SU-DHL-6 (cell line): ENCODE measurements around the gene DLG2.
"Not testable (repeated sequence)": the region's sequence is repeated elsewhere in the genome, so short reads cannot be mapped to it uniquely, and the experiment has no call there.

Experiments
- H2AFZ ChIP-seq: fragments of 200-600 bp; sonication (generic); 2 replicates; pipeline ENCODE4 v1.6.1; 2014; ENCODE audit warnings: low read depth, mild to moderate bottlenecking, moderate library complexity, mixed read lengths, antibody characterized with exemption, low read length; ENCODE audit not compliant: severe bottlenecking
- H3F3A ChIP-seq: fragments of 200-600 bp; shearing (Covaris generic); 2 replicates; pipeline ENCODE4 v1.6.0; 2016; ENCODE audit warnings: antibody characterized with exemption, mild to moderate bottlenecking; ENCODE audit not compliant: insufficient read depth
- H3K27ac ChIP-seq: fragments of 200-600 bp; sonication (generic); 2 replicates; pipeline ENCODE4 v1.5.1; 2016; ENCODE audit warnings: low read depth, mild to moderate bottlenecking, low read length, moderate library complexity, mixed read lengths
- H3K27me3 ChIP-seq: fragments of 200-600 bp; sonication (generic), shearing (Covaris generic); 2 replicates; pipeline ENCODE4 v1.6.0; 2014; ENCODE audit warnings: mild to moderate bottlenecking, low read length
- H3K36me3 ChIP-seq: fragments of 200-600 bp; sonication (generic); 2 replicates; pipeline ENCODE4 v1.6.1; 2014; ENCODE audit warnings: mild to moderate bottlenecking, low read length, mixed read lengths
- H3K4me2 ChIP-seq: fragments of 300-600, 200-600 bp; shearing (Covaris generic), sonication (generic); 2 replicates; pipeline ENCODE4 v1.6.0; 2014; ENCODE audit warnings: low read length, low read depth, mild to moderate bottlenecking; ENCODE audit not compliant: poor library complexity, severe bottlenecking
- H3K4me3 ChIP-seq: fragments of 200-600 bp; sonication (generic); 2 replicates; pipeline ENCODE4 v1.5.1; 2014; ENCODE audit warnings: antibody characterized with exemption, low read length, mild to moderate bottlenecking, mixed read lengths; ENCODE audit not compliant: insufficient read depth, poor library complexity, severe bottlenecking
- H3K79me2 ChIP-seq: fragments of 200-600 bp; sonication (generic); 2 replicates; pipeline ENCODE4 v1.6.1; 2014; ENCODE audit warnings: mild to moderate bottlenecking, low read length, moderate library complexity; ENCODE audit not compliant: insufficient read depth
- H3K9ac ChIP-seq: fragments of 200-600 bp; sonication (generic); 2 replicates; pipeline ENCODE4 v1.7.0; 2014; ENCODE audit warnings: mild to moderate bottlenecking, low read length
- H3K9me2 ChIP-seq: fragments of 200-600 bp; sonication (generic); replicated peaks from 2 replicates; pipeline ENCODE4 v1.6.1; 2014; ENCODE audit warnings: low read length; ENCODE audit not compliant: insufficient read depth
- H3K9me3 ChIP-seq: fragments of 200-600 bp; sonication (generic); 2 replicates; pipeline ENCODE4 v1.6.1; 2014; ENCODE audit warnings: low read length, mixed read lengths; ENCODE audit not compliant: insufficient read depth
- H4K20me1 ChIP-seq: fragments of 200-600 bp; sonication (generic); 2 replicates; pipeline ENCODE4 v1.6.1; 2014; ENCODE audit warnings: low read depth, mild to moderate bottlenecking, antibody characterized with exemption, low read length, moderate library complexity, mixed read lengths
- EZH2phosphoT487 ChIP-seq: fragments of 200-600 bp; sonication (generic), shearing (Covaris generic); conservative IDR thresholded peaks from 2 replicates; pipeline ENCODE4 v1.6.1; 2018; ENCODE audit warnings: mild to moderate bottlenecking, antibody characterized with exemption, low read length, moderate library complexity, mixed read lengths
- TF ChIP-seq, protein P1 (sequence below): fragments of 200-600 bp; sonication (generic); IDR thresholded peaks from one replicate; pipeline ENCODE4 v1.5.1; 2017; ENCODE audit warnings: antibody characterized with exemption, mild to moderate bottlenecking, low read length, moderate library complexity; ENCODE audit not compliant: insufficient read depth, poor library complexity, severe bottlenecking

DLG2 gene

DNA sequence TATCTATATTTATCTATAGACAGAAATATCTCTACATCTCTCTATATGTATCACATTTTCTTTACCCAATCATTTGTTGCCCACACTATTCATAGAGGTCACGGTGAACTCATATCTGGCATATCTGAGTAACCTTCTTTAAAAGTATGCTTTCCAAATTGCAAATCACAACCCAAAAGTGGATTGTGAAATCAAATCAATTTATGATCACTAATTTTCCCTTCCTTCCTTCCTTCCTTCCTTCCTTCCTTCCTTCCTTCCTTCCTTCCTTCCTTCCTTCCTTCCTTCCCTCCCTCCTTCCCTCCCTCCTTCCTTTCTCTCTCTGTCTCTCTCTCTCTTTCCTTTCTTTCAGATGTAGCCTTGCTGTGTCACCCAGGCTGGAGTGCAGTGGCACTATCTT, 1893.0 kb downstream of the DLG2 start:
- no peak for TF ChIP-seq EZH2phosphoT487
- TF ChIP-seq, protein P1, sequence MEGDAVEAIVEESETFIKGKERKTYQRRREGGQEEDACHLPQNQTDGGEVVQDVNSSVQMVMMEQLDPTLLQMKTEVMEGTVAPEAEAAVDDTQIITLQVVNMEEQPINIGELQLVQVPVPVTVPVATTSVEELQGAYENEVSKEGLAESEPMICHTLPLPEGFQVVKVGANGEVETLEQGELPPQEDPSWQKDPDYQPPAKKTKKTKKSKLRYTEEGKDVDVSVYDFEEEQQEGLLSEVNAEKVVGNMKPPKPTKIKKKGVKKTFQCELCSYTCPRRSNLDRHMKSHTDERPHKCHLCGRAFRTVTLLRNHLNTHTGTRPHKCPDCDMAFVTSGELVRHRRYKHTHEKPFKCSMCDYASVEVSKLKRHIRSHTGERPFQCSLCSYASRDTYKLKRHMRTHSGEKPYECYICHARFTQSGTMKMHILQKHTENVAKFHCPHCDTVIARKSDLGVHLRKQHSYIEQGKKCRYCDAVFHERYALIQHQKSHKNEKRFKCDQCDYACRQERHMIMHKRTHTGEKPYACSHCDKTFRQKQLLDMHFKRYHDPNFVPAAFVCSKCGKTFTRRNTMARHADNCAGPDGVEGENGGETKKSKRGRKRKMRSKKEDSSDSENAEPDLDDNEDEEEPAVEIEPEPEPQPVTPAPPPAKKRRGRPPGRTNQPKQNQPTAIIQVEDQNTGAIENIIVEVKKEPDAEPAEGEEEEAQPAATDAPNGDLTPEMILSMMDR = no peak
- no peaks in the 10 kb centered on the region for H3F3A ChIP-seq
- no peaks in the 10 kb centered on the region for H3K79me2 ChIP-seq
- H3K4me3 ChIP-seq = no peak overlapping the region
- H3K27me3 ChIP-seq = no peaks in the 10 kb centered on the region
- H4K20me1 ChIP-seq = no peaks in the 10 kb centered on the region
- no peak overlapping the region for H2AFZ ChIP-seq
- no peaks in the 10 kb centered on the region for H3K9me3 ChIP-seq
- no peak overlapping the region for H3K9ac ChIP-seq
- H3K27ac ChIP-seq = no peak overlapping the region
- H3K36me3 ChIP-seq = no peaks in the 10 kb centered on the region
- H3K9me2 ChIP-seq = no peaks in the 10 kb centered on the region
- H3K4me2 ChIP-seq = no peak overlapping the region

DNA sequence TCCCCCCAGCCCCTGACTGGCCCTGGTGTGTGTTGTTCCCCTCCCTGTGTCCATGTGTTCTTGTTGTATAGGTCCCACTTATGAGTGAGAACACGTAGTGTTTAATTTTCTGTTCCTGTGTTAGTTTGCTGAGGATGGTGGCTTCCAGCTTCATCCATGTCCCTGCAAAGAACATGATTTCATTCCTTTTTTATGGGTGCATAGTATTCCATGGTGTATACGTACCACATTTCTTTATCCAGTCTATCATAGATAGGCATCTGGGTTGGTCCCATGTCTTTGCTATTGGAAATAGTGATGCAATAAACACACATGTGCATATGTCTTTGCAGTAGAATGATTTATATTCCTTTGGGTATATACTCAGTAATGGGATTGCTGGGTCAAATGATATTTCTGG, 1895.9 kb downstream of the DLG2 start:
- not testable (repeated sequence) for H2AFZ ChIP-seq, H3K9me2 ChIP-seq, H3K27me3 ChIP-seq, H3K79me2 ChIP-seq, H3K9me3 ChIP-seq, H3K36me3 ChIP-seq, H3K4me3 ChIP-seq, H3F3A ChIP-seq, H4K20me1 ChIP-seq, H3K27ac ChIP-seq, H3K9ac ChIP-seq, H3K4me2 ChIP-seq

DNA sequence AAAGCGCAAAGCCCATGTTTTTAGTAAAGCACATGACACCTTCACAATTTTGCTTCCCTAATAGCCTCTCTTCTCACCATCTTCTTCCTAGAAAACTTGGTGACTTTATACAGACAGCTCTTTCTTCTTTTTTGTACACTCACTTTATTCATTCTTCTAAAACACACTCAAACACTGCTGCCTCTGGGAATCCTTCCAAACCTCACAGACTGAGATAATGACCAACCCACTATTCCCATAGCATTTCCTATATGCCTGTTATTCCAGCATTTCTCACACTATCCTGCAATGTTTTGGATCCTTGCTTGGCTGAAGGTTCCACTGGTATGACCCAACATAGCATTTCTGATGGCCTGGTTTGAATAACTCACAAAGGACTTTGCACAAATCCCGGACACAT, 1898.9 kb downstream of the DLG2 start:
- Histone ChIP-seq H3F3A (no peaks in the 10 kb centered on the region), H4K20me1 (no peaks in the 10 kb centered on the region), H3K79me2 (no peaks in the 10 kb centered on the region), H3K36me3 (no peaks in the 10 kb centered on the region), H2AFZ (no peak overlapping the region), H3K27me3 (no peaks in the 10 kb centered on the region; the same call in 1 of the 2 replicates), H3K4me2 (no peak overlapping the region), H3K9me3 (no peaks in the 10 kb centered on the region), H3K4me3 (no peak overlapping the region), H3K9me2 (no peaks in the 10 kb centered on the region), H3K9ac (no peak overlapping the region), H3K27ac (no peak overlapping the region)
- TF ChIP-seq, protein P1 = no peak
- TF ChIP-seq EZH2phosphoT487 = no peak

DNA sequence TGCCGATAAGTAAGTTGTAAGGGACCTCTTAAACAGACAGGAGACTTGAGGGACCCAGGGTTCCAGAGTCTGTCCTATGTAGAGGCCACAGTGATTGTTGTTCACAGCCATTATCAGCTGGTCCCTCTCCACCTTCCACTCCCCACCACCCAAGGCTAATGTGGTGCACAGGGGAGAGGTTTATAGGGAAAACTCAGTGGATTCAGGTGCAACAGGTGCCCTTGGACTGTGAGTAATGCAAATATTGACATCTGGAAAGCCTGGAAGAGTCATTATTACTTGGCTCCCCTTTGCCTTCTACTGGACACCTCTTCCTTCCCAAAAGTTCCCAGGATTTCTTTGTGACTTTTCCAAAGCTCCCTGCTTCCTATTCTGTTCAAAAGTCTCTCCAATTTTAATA, 1899.9 kb downstream of the DLG2 start:
- Histone ChIP-seq H2AFZ (no peak overlapping the region), H4K20me1 (no peaks in the 10 kb centered on the region), H3K4me3 (no peak overlapping the region), H3K36me3 (no peaks in the 10 kb centered on the region), H3K79me2 (no peaks in the 10 kb centered on the region), H3F3A (no peaks in the 10 kb centered on the region), H3K9ac (no peak overlapping the region), H3K9me2 (no peaks in the 10 kb centered on the region), H3K27me3 (no peaks in the 10 kb centered on the region; the same call in 1 of the 2 replicates), H3K4me2 (no peak overlapping the region), H3K9me3 (no peaks in the 10 kb centered on the region), H3K27ac (no peak overlapping the region)
- TF ChIP-seq EZH2phosphoT487 = no peak
- TF ChIP-seq, protein P1 = no peak
